Suprapubic skin (tissue), 4 donors: ENCODE measurements around the gene DDR1.

Experiments used
- CTCF ChIP-seq, 2 donors: fragments of 200-600 bp in 1 of 2; fragments of 450-650 bp in 1 of 2; sonication (generic) in 1 of 2; IDR thresholded peaks; one replicate each; pipeline ENCODE4 v1.5.1; 2016 to 2019; ENCODE audit warnings: antibody characterized with exemption in 2 of 2, mild to moderate bottlenecking in 1 of 2, moderate library complexity in 1 of 2
- POLR2A ChIP-seq, 2 donors: fragments of 450-650 bp; IDR thresholded peaks; one replicate each; pipeline ENCODE4 v1.6.1; 2017; ENCODE audit warnings: antibody characterized with exemption in 2 of 2, mild to moderate bottlenecking in 2 of 2, moderate library complexity in 2 of 2
- POLR2AphosphoS5 ChIP-seq, 3 donors: sonication (generic); formaldehyde crosslinking; IDR thresholded peaks; one replicate each; pipeline ENCODE4 v1.6.1; 2017; ENCODE audit warnings: antibody characterized with exemption in 3 of 3

- no peak for TF ChIP-seq CTCF (IDR thresholded peaks at IDR 0.05)
- TF ChIP-seq POLR2AphosphoS5 (IDR thresholded peaks at IDR 0.05), result no peak
- no peak for TF ChIP-seq POLR2A (IDR thresholded peaks at IDR 0.05)
Observed at GRCh38 chr6:30940361-30940986, 56.2 kb downstream of the DDR1 start, which contains the start of gene MUCL3.
